ENCODE data around the gene CA11. TPM values are rescaled to one million over a fixed set of nuclear protein-coding genes. Genes with fewer than 3 reads are reported as not detected.
"Not testable (repeated sequence)": the region's sequence is repeated elsewhere in the genome, so short reads cannot be mapped to it uniquely, and the experiment has no call there.

The CA11 gene
- 10 to 100 TPM in 1 of 3 donors, 1 to 10 TPM in 2; 1.8 to 19.9 (median 3.7) TPM for total RNA-seq
- long read RNA-seq, donor 1, transcript CA11-201 (9 exons, 1,844 nt): major isoform, 23 of 30 reads
- long read RNA-seq, donor 1, partial matches to known transcripts: 3 of 30 reads
- long read RNA-seq, donor 1, other reads (novel, unspliced or antisense): 4 of 30 reads
- long read RNA-seq, donor 2: 0 reads

GRCh38 chr19:48646001-48646721 lies at the start of gene CA11:
Gene CA11, minus strand, starts transcription at chr19:48646187. Its CDS starts 555 bp downstream, at chr19:48645632.
- TF ChIP-seq, protein P1, sequence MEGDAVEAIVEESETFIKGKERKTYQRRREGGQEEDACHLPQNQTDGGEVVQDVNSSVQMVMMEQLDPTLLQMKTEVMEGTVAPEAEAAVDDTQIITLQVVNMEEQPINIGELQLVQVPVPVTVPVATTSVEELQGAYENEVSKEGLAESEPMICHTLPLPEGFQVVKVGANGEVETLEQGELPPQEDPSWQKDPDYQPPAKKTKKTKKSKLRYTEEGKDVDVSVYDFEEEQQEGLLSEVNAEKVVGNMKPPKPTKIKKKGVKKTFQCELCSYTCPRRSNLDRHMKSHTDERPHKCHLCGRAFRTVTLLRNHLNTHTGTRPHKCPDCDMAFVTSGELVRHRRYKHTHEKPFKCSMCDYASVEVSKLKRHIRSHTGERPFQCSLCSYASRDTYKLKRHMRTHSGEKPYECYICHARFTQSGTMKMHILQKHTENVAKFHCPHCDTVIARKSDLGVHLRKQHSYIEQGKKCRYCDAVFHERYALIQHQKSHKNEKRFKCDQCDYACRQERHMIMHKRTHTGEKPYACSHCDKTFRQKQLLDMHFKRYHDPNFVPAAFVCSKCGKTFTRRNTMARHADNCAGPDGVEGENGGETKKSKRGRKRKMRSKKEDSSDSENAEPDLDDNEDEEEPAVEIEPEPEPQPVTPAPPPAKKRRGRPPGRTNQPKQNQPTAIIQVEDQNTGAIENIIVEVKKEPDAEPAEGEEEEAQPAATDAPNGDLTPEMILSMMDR (IDR thresholded peaks at IDR 0.05): peak; percentile 83
- intact Hi-C loops (cut with DNase I, micrococcal nuclease): no loop called here
- ATAC-seq (peak; percentile 93), DNase-seq (peak; percentile 83 to 92 (median 92))
- Histone ChIP-seq H3K9me3 (no peaks in the 10 kb centered on the region), H3K4me3 (no peak within 1 kb of the TSS), H3K4me1 (ENCODE audit: low read depth) (peaks cover 10% of the 10 kb centered on the region), H3K36me3 (ENCODE audit: low read depth) (no peaks in the 10 kb centered on the region)

- DNase-seq; ATAC-seq; intact Hi-C loops (cut with DNase I, micrococcal nuclease); H3K4me3 ChIP-seq; H3K9me3 ChIP-seq; H3K36me3 ChIP-seq (ENCODE audit: low read depth); H3K4me1 ChIP-seq (ENCODE audit: low read depth): not testable (repeated sequence)
Observed at GRCh38 chr19:48693629-48694028, 47.6 kb upstream of the CA11 start.

DNA sequence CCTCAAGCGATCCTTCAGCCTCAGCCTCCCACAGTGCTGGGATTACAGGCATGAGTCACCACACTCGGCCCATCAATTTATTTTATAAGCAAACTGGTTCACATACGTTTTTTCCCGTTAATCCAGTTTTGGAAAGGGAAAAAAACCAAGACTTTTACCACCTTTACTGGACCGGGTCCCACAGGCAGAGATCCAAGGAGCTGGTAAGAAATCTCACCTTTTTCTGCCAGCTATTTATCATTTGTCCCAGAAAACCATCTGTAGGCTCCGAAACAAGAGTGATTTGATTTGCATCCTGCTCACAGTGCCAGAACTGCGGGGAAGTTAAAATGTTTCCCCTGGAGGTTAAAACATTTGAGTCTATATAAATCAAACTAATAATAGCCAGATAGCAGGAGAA lies 43.5 kb upstream of the CA11 start:
- ATAC-seq (no peak), DNase-seq (no peak)
- intact Hi-C loops (cut with DNase I, micrococcal nuclease): no loop called here
- no peaks in the 10 kb centered on the region for H3K9me3 ChIP-seq
- peaks cover 3% of the 10 kb centered on the region for H3K4me1 ChIP-seq (ENCODE audit: low read depth)
- H3K36me3 ChIP-seq (ENCODE audit: low read depth): no peaks in the 10 kb centered on the region
- H3K4me3 ChIP-seq: no peak overlapping the region
- TF ChIP-seq, protein P1 (IDR thresholded peaks at IDR 0.05): no peak

- Histone ChIP-seq H3K4me1 (ENCODE audit: low read depth) (peaks cover 6% of the 10 kb centered on the region), H3K36me3 (ENCODE audit: low read depth) (no peaks in the 10 kb centered on the region), H3K9me3 (no peaks in the 10 kb centered on the region), H3K4me3 (no peak overlapping the region)
- TF ChIP-seq, protein P1 (IDR thresholded peaks at IDR 0.05): no peak
- intact Hi-C loops (cut with DNase I, micrococcal nuclease): no loop called here
- ATAC-seq (no peak), DNase-seq (no peak)
Observed at GRCh38 chr19:48687776-48688175, 41.8 kb upstream of the CA11 start.

DNA sequence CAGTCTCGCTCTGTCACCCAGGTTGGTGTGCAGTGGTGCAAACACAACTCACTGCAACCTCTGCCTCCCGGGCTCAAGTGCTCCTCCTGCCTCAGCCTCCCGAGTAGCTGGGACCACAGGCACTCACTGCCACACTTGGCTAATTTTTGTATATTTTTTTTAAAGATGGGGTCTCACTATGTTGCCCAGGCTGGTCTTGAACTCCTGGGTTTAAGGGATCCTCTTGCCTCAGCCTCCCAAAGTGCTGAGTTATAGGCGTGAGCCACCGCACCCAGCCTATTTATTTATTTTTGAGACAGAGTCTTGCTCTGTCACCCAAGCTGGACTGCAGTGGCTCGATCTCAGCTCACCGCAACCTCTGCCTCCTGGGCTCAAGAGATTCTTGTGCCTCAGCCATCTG lies 40.6 kb upstream of the CA11 start:
- H3K36me3 ChIP-seq (ENCODE audit: low read depth); H3K9me3 ChIP-seq; DNase-seq; intact Hi-C loops (cut with DNase I, micrococcal nuclease); ATAC-seq; H3K4me3 ChIP-seq; H3K4me1 ChIP-seq (ENCODE audit: low read depth): not testable (repeated sequence)

GRCh38 chr19:48686088-48686487 lies 40.1 kb upstream of the CA11 start:
- TF ChIP-seq, protein P1 (IDR thresholded peaks at IDR 0.05): no peak
- Histone ChIP-seq H3K9me3 (no peaks in the 10 kb centered on the region), H3K36me3 (ENCODE audit: low read depth) (no peaks in the 10 kb centered on the region), H3K4me1 (ENCODE audit: low read depth) (peaks cover 6% of the 10 kb centered on the region), H3K4me3 (no peak overlapping the region)
- ATAC-seq (peak; percentile 59), DNase-seq (no peak)
- intact Hi-C loops (cut with DNase I, micrococcal nuclease): no loop called here

All from mucosa of descending colon (tissue), 3 donors.